ENCODE measurements around the gene TBX6.
"Not testable (repeated sequence)": the region's sequence is repeated elsewhere in the genome, so short reads cannot be mapped to it uniquely, and the experiment has no call there.

Gene TBX6

GRCh38 chr16:30066761-30067583 is 24.8 kb downstream of the TBX6 start:
- no peak for DNase-seq (ENCODE audit: low read depth, low spot score)

- no peak for DNase-seq (ENCODE audit: low read depth, low spot score)
Measured at GRCh38 chr16:30065943-30066760, 25.6 kb downstream of the TBX6 start.

- DNase-seq (ENCODE audit: low read depth, low spot score): peak; percentile 98
Measured at GRCh38 chr16:30065102-30065942, 26.4 kb downstream of the TBX6 start, which contains the start of gene ALDOA. ALDOA (plus strand) TSS chr16:30065760; CDS start chr16:30066898, 1,138 bp downstream.

GRCh38 chr16:30064729-30065101 is 27.0 kb downstream of the TBX6 start:
- no peak for DNase-seq (ENCODE audit: low read depth, low spot score)

GRCh38 chr16:30063893-30064728 is 27.6 kb downstream of the TBX6 start:
- peak; percentile 68 for DNase-seq (ENCODE audit: low read depth, low spot score)

- DNase-seq (ENCODE audit: low read depth, low spot score): no peak
Measured at GRCh38 chr16:30063278-30063892, 28.3 kb downstream of the TBX6 start.

GRCh38 chr16:30060836-30061554 is 30.7 kb downstream of the TBX6 start:
- peak; percentile 69 for DNase-seq (ENCODE audit: low read depth, low spot score)

- no peak for DNase-seq (ENCODE audit: low read depth, low spot score)
Measured at GRCh38 chr16:30060346-30060745, 31.4 kb downstream of the TBX6 start.

GRCh38 chr16:30054959-30055553 is 36.7 kb downstream of the TBX6 start:
- DNase-seq (ENCODE audit: low read depth, low spot score): peak; percentile 85

- no peak for DNase-seq (ENCODE audit: low read depth, low spot score)
Measured at GRCh38 chr16:30054451-30054850, 37.3 kb downstream of the TBX6 start.

- peak; percentile 61 for DNase-seq (ENCODE audit: low read depth, low spot score)
Measured at GRCh38 chr16:30053376-30054015, 38.2 kb downstream of the TBX6 start.

- DNase-seq (ENCODE audit: low read depth, low spot score): peak; percentile 96
Measured at GRCh38 chr16:30052671-30053372, 38.9 kb downstream of the TBX6 start.

- peak; percentile 55 for DNase-seq (ENCODE audit: low read depth, low spot score)
Measured at GRCh38 chr16:30051518-30051917, 40.2 kb downstream of the TBX6 start.

GRCh38 chr16:30049871-30050270 is 41.9 kb downstream of the TBX6 start:
- no peak for DNase-seq (ENCODE audit: low read depth, low spot score)

- no peak for DNase-seq (ENCODE audit: low read depth, low spot score)
Measured at GRCh38 chr16:30046588-30046987, 45.1 kb downstream of the TBX6 start.

GRCh38 chr16:30046178-30046577 is 45.5 kb downstream of the TBX6 start:
- no peak for DNase-seq (ENCODE audit: low read depth, low spot score)

GRCh38 chr16:30041841-30042240 is 49.9 kb downstream of the TBX6 start:
- no peak for DNase-seq (ENCODE audit: low read depth, low spot score)

- DNase-seq (ENCODE audit: low read depth, low spot score): not testable (repeated sequence)
Measured at GRCh38 chr16:30040690-30041089, 51.0 kb downstream of the TBX6 start.
